Lung (tissue), 12 donors: Measurements from ENCODE around the gene TSEN2. TPM values are rescaled to one million over a fixed set of nuclear protein-coding genes. Genes with fewer than 3 reads are reported as not detected.

Experiments used
- ATAC-seq: fragments of 200-7000 bp; cut with Tn5 transposase; one replicate; pipeline ENCODE4 v1.9.1; 2020; ENCODE audit warnings: moderate number of reproducible peaks; ENCODE audit not compliant: insufficient read depth, low FRiP score
- DNase-seq, 3 donors: peaks; one replicate each; pipeline ENCODE4 v3.0.0-alpha.2; 2013 to 2017
- H3K27ac ChIP-seq, 2 donors: one replicate each; pipeline ENCODE4 v1.5.1; 2013; ENCODE audit warnings: mild to moderate bottlenecking in 2 of 2, moderate library complexity in 2 of 2, control low read depth in 1 of 2, inconsistent platforms in 1 of 2, low read depth in 1 of 2, low read length in 1 of 2
- H3K27me3 ChIP-seq, 3 donors: one replicate each; pipeline ENCODE4 v1.5.1; 2013; ENCODE audit warnings: low read length in 2 of 3; ENCODE audit not compliant: control insufficient read depth in 3 of 3, insufficient read depth in 3 of 3
- H3K36me3 ChIP-seq, 4 donors: one replicate each; pipeline ENCODE4 v1.5.1; 2013; ENCODE audit warnings: low read length in 4 of 4, mild to moderate bottlenecking in 1 of 4, moderate library complexity in 1 of 4; ENCODE audit not compliant: control insufficient read depth in 4 of 4, insufficient read depth in 4 of 4
- H3K4me1 ChIP-seq, 5 donors: one replicate each; pipeline ENCODE4 v1.5.1; 2013; ENCODE audit warnings: low read length in 5 of 5, mild to moderate bottlenecking in 2 of 5, moderate library complexity in 1 of 5; ENCODE audit not compliant: control insufficient read depth in 5 of 5, insufficient read depth in 5 of 5
- H3K4me3 ChIP-seq: one replicate; pipeline ENCODE4 v1.5.1; 2013; ENCODE audit warnings: mild to moderate bottlenecking, control low read depth, moderate library complexity
- H3K9ac ChIP-seq, 2 donors: one replicate each; pipeline ENCODE4 v1.5.1; 2013; ENCODE audit warnings: low read length in 2 of 2, control low read depth in 1 of 2; ENCODE audit not compliant: insufficient read depth in 1 of 2
- H3K9me3 ChIP-seq, 4 donors: one replicate each; pipeline ENCODE4 v1.5.1; 2013; ENCODE audit warnings: low read length in 3 of 4, mild to moderate bottlenecking in 1 of 4, moderate library complexity in 1 of 4; ENCODE audit not compliant: control insufficient read depth in 4 of 4, insufficient read depth in 3 of 4
- CTCF ChIP-seq: IDR thresholded peaks from 2 replicates; pipeline ENCODE4 v1.5.1; 2012; ENCODE audit warnings: mild to moderate bottlenecking; ENCODE audit errors: control extremely low read depth, extremely low read depth
- WGBS, 2 donors: extraction: QIAGEN DNeasy Blood & Tissue Kit; methylation state at CpG; one replicate each; pipeline ENCODE4 v1.1.7; 2013; 5-methylcytosine and 5-hydroxymethylcytosine counted together
- polyA plus RNA-seq, 2 donors: library from polyadenylated mRNA; stranded (reverse); fragments of 200-250 nt; gene quantifications; one replicate each; pipeline ENCODE4 v1.2.1, GENCODE V29; 2013
- total RNA-seq, 2 donors: library from RNA; depleted of rRNA in 1 of 2; stranded (reverse); fragments of >200 nt in 1 of 2; gene quantifications; one replicate each; pipeline ENCODE4 v1.2.1, GENCODE V29; 2014 to 2021
- donor health status: control.
- donor health status: control.
- donor health status: Bipolar disorder and iron deficiency.
- donor health status: healthy.
- donor health status: DM: yes; HTN: yes; CAD: no.

Gene TSEN2
- total and polyA plus RNA-seq, 4 donors = 9.0 to 16.7 (median 15.6) TPM

DNA sequence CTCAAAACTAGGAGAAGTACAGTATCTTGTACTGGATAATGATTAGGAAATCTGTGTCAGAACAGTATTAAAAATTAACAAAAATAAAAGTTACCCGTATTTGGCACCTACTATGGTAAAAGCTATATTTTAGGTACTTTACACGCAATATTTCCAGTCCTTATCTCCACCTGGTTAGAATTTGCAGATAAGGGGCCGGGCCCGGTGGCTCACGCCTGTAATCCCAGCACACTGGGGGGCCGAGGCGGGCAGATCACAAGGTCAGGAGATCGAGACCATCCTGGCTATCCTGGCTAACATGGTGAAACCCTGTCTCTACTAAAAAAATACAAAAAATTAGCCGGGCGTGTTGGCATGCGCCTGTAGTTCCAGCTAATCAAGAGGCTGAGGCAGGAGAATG, 32.6 kb downstream of the TSEN2 start:
- Histone ChIP-seq H3K9me3 (no peaks in the 10 kb centered on the region), H3K27me3 (no peaks in the 10 kb centered on the region), H3K9ac (no peak overlapping the region), H3K36me3 (peaks cover 0 to 8% (median 4%) of the 10 kb centered on the region in 4 donors), H3K4me3 (no peak overlapping the region), H3K4me1 (peaks cover 0 to 12% (median 4%) of the 10 kb centered on the region in 5 donors), H3K27ac (no peak overlapping the region)
- DNase-seq = no peak
- WGBS, 2 donors = 85 to 95% methylated on average over 11 of the region's 11 CpGs
- TF ChIP-seq CTCF = no peak
- ATAC-seq = no peak

DNA sequence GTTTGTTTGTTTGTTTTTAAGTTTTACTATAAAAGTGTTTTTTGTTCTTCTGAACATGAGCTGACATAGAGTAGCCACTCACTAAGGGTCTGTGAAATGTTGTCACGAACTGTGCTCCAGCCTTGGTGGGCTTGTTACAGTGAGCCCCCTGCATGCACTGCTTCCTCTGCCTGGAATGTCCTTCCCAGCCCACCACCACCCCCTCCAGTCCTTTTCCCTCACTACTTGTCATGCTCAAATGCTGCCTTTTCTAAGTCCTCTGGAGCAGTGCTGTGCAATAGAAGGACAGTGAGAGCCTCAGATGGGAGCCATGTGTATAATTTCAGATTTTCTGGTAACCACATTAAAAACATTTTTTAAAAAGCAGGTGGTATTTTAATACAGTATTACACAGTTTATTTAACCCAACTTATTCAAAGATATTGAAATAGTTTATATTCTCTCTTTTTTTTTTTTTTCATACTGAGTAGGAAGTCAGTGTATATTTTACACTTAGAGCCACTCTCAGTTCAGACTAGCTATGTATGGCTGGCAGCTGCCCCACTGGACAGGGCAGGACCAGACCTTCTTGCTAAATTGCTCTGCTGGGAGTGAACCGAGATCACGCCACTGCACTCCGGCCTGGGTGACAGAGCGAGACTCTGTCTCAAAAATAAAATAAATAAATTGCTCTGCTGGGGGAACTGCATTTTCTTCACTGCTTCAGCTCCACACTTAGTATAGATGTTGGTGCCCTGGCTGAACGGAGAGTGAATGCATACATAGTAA, 34.2 kb downstream of the TSEN2 start:
- no peak overlapping the region for H3K9ac ChIP-seq
- no peak for TF ChIP-seq CTCF
- H3K4me1 ChIP-seq = peaks cover 0 to 12% (median 4%) of the 10 kb centered on the region in 5 donors
- peak overlapping the region in 1 of 2 donors; percentile 56 for H3K27ac ChIP-seq
- H3K9me3 ChIP-seq = no peaks in the 10 kb centered on the region
- H3K36me3 ChIP-seq = peaks cover 0 to 10% (median 5%) of the 10 kb centered on the region in 4 donors
- no peak overlapping the region for H3K4me3 ChIP-seq
- H3K27me3 ChIP-seq = no peaks in the 10 kb centered on the region
- WGBS, 2 donors = 68 to 79% methylated on average over 6 of the region's 6 CpGs
- ATAC-seq (no peak), DNase-seq (peak in 1 of 3 donors; percentile 22)

- 98 to 100% methylated on average over 2 of the region's 2 CpGs for WGBS, 2 donors
- no peaks in the 10 kb centered on the region for H3K27me3 ChIP-seq
- H3K9ac ChIP-seq = no peak overlapping the region
These were observed 36.7 kb downstream of the TSEN2 start for GRCh38 chr3:12521010-12521409.

More at GRCh38 chr3:12521010-12521409, 36.7 kb downstream of the TSEN2 start:
- DNase-seq (no peak), ATAC-seq (no peak)
- Histone ChIP-seq H3K4me1 (peaks cover 0 to 12% (median 4%) of the 10 kb centered on the region in 5 donors), H3K27ac (no peak overlapping the region), H3K4me3 (no peak overlapping the region), H3K36me3 (peaks cover 4 to 10% (median 7%) of the 10 kb centered on the region in 4 donors), H3K9me3 (no peaks in the 10 kb centered on the region)
- no peak for TF ChIP-seq CTCF
